CD4-positive, alpha-beta T cell treated with Interleukin-2 at 100 ng/mL for 4 hours (primary cell): ENCODE measurements around the gene TTC12.
A peak's percentile ranks its signal among the peaks of the same experiment; 100 is the strongest.

Source experiments
- DNase-seq: peaks from one replicate; pipeline ENCODE4 v3.0.0-alpha.2; 2020; ENCODE audit warnings: low spot score

TTC12 gene, protein sequence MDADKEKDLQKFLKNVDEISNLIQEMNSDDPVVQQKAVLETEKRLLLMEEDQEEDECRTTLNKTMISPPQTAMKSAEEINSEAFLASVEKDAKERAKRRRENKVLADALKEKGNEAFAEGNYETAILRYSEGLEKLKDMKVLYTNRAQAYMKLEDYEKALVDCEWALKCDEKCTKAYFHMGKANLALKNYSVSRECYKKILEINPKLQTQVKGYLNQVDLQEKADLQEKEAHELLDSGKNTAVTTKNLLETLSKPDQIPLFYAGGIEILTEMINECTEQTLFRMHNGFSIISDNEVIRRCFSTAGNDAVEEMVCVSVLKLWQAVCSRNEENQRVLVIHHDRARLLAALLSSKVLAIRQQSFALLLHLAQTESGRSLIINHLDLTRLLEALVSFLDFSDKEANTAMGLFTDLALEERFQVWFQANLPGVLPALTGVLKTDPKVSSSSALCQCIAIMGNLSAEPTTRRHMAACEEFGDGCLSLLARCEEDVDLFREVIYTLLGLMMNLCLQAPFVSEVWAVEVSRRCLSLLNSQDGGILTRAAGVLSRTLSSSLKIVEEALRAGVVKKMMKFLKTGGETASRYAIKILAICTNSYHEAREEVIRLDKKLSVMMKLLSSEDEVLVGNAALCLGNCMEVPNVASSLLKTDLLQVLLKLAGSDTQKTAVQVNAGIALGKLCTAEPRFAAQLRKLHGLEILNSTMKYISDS

DNA sequence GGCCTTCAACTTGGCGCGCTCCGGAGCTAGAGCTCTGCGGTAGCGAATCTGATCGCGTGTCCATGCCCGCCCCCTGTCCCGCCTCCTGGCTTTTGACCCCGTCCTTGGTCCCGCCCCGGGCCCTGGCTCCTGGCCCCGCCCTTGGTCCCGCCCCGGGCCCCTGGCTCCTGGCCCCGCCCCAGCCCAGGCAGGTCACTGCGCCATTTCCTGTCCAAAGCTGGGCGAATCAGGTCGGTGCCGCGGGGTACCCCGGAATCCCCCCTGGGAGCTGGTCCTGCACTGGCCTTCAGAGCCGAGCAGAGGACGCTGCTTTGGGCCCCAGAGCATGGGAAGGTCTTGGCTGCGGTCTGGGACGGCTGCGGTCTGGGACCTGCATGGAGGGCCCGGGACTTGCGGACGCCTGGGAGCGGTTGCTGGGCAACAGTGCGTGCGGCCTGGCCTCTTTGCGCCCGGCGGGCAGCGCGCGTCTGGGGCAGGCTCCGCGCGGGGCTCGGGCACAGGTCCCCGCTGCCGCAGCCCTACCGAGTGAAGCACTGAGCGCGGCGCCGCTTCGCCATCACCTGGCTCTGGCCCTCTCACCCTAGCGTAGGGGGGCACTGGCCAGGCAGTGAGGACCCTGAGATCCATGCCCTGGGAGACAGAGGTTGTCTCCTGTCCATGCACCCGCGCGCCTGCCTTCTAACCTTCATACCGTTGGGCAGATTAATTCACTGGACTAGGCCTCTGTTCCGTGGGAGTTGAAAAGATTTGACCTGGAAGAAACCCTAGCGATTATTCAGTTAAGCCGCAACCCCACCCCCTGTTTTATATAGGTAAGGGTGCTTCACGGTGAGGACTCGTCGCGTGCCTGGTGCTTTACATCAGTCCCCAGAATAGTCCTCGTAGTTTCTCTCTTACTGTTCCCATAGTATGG is at the start of gene TTC12:
Gene TTC12 (plus strand): TSS at position 195 of the 913 bp plus-strand sequence. CDS start 1,675 bp downstream, outside the sequence.
- peak; percentile 91 for DNase-seq

DNA sequence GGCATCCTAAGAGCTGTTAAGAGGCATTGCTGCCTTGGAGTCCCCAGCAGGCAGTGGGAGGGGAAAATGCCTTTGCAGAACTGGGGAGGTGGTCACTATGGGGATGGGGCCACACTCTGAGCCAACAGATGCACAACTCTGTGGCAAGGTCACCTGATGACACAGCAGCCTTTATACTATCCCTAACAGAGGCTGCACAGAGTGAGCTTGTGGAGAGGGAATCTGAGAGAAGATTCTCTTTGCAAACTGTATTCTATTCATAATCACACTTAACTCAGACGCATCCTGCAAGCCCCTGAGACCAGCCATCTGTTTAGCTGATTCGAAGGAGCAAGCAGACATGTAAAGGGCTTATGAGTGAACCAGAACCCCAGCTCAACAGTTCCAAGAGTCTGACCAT is 49.0 kb upstream of the TTC12 start:
- DNase-seq, result no peak

- DNase-seq, result no peak
Observed at GRCh38 chr11:113267493-113267892, 46.9 kb upstream of the TTC12 start.

DNA sequence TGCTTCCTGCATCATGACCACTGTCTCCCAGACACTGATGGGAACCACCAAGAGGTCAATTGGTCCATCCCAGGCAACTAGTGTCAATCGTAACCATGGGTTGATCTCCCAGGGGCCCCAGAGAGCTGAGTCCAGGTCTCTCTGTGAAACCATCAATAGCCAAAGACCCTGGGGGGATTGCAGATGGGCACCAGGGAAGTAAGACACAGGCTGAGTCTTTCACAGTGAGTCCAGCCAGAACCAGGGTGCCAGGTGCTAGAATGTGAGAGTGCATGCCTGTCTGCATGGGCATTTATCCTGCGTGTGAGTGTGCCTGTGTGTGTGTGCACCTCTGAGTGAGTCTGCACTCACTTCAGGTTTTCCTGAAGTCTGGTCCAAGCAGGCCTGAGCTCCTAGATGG is 45.3 kb upstream of the TTC12 start:
- DNase-seq, result no peak

GRCh38 chr11:113269636-113270035 is 44.7 kb upstream of the TTC12 start:
- no peak for DNase-seq

GRCh38 chr11:113270080-113270479 is 44.3 kb upstream of the TTC12 start:
- no peak for DNase-seq

- DNase-seq, result no peak
Observed at GRCh38 chr11:113271551-113272245, 42.7 kb upstream of the TTC12 start.

- no peak for DNase-seq
Observed at GRCh38 chr11:113272281-113272680, 42.1 kb upstream of the TTC12 start.

GRCh38 chr11:113272927-113273615 is 41.3 kb upstream of the TTC12 start:
- no peak for DNase-seq

DNA sequence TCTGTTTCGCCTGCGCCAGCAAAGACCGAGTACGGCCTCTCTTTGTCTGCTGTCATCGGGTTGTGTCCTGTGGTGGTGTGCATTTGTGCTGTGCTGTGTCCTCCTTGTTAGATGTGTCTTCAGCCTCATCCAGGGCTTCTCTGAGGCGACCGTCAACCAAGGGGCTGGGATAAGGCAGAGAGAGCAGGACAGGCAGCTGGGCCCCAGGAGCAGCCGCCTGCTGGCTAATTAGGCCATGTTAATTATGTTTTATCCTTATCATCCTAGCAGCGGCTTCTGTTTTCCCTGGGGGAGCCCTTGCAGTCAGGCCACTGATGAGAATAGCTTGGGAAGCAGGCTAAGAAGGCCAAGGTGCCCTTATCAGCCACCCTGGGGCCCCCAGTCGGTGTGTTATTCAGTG is 40.7 kb upstream of the TTC12 start:
- no peak for DNase-seq

GRCh38 chr11:113274713-113275582 is 39.4 kb upstream of the TTC12 start:
- DNase-seq, result no peak

DNA sequence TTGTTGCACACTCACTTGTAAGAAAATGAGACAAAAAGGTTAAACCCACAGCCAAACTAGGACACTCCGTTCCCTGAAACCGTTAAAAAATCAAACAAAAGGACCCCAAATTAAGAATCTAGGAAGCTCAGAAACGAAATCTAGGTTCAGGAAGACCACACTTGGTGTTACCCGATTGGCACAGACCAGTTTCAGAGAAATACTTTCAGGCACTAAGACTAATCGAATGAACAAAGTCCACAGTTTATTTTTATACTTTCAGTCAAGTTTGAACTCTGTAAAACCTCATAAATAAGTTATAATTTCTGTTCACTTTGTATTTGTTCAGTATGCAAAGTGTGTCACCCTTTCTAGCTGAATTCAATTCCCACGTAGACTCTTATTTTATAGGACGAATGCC is 38.8 kb upstream of the TTC12 start:
- DNase-seq, result no peak

DNA sequence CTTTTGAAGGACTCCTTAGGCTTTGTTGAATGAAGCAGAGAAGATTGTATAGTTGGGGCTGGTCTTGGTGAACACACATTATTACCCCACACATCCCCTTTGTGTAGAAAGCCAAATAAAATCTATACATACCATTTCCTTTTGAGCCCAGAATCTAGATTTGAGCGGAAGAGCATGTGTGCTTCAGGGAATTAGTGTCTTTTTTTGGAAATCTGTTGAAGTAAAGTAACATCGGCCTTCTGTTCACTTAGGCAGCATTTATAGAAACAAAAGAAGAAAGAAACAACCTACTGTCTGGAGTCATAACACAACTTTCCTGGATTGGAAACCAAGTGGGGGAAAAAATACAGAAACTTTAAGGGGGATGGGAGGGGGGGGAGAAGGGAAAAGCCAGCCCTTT is 37.9 kb upstream of the TTC12 start:
- DNase-seq, result no peak

GRCh38 chr11:113277907-113278306 is 36.5 kb upstream of the TTC12 start:
- DNase-seq, result no peak

DNA sequence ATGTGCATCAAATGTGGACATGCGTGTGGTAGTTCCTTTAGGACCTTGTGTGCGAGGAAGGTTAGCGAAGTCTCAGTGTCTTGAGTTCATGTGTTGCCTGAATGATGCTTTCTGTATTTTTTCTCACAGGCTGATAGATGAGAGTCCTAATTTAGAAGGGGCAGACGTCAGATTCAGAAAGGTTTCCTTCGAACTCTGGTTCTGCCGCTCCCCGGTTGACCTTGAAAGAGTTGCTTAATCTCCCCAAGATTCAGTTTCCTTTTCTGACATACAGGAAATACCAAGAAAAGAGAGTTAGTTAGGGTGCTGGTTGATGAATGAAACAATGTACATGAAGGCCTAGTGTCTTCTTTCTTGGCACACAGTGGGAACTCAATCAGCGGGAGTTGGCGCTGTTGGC is 35.9 kb upstream of the TTC12 start:
- no peak for DNase-seq

DNA sequence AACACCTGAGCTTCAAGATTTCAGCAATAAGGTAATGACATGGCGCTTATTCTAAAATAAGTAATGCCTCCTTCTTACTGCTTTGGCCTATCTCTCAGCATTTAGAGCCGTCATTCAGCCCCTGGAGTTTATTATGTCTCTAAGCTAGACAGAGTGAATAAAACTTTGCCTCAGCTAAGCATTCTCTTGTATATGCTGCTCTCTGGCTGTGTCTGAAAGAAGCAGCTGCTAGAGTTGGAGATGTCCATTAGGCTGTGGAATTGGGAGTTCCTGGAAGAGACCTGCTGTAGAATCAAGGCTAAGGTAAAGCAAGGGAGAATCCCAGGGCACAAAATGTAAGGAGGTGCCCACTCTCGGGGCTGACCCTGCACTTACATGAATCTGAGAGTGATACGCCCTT is 35.5 kb upstream of the TTC12 start:
- DNase-seq, result no peak

- DNase-seq, result no peak
Observed at GRCh38 chr11:113279591-113279990, 34.8 kb upstream of the TTC12 start.

DNA sequence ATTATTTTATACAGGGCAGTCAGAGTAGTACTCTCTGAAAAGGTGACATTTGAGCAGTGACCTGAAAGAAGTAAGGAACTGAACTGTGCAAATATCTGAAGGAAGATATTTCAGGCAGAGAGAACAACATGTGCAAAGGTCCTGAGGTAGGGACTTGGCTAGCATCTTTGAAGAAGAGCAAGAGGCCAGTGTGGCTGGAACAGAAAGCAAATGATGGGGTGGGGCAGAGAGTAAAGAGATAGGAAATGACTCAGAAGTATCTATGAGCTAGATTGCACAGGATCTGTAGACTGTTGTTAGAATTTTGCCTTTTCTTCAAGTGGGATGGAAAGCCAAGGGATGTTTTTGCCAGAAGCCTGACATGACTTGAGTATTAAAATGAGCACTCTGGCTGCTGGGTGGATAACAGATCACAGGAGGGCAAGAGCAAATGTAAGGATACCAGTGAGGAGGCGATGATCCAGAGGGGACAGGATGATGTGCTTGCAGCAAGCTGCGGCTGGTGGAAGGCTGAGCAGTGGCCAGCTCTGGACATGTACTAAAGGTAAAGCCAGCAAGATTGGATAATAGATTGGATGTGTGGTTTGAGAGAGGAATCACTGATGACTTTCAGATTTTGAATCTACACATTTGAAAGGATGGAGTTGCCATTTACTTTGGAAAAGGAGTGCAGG is 33.2 kb upstream of the TTC12 start:
- DNase-seq, result no peak

GRCh38 chr11:113282898-113283437 is 31.4 kb upstream of the TTC12 start:
- no peak for DNase-seq
